Astrocyte (in vitro differentiated cells and primary cell): ENCODE data around the gene FDPS.

Experiments
- EZH2 ChIP-seq: IDR thresholded peaks from 2 replicates; pipeline ENCODE4 v1.6.1; 2012; ENCODE audit warnings: mild to moderate bottlenecking, low read length, inconsistent platforms; ENCODE audit not compliant: insufficient read depth
- TF ChIP-seq, protein P1 (sequence below): IDR thresholded peaks from 2 replicates; pipeline ENCODE4 v1.5.1; 2011; ENCODE audit warnings: low read depth, mild to moderate bottlenecking, inconsistent platforms, low read length, moderate library complexity; ENCODE audit not compliant: insufficient read depth

DNA sequence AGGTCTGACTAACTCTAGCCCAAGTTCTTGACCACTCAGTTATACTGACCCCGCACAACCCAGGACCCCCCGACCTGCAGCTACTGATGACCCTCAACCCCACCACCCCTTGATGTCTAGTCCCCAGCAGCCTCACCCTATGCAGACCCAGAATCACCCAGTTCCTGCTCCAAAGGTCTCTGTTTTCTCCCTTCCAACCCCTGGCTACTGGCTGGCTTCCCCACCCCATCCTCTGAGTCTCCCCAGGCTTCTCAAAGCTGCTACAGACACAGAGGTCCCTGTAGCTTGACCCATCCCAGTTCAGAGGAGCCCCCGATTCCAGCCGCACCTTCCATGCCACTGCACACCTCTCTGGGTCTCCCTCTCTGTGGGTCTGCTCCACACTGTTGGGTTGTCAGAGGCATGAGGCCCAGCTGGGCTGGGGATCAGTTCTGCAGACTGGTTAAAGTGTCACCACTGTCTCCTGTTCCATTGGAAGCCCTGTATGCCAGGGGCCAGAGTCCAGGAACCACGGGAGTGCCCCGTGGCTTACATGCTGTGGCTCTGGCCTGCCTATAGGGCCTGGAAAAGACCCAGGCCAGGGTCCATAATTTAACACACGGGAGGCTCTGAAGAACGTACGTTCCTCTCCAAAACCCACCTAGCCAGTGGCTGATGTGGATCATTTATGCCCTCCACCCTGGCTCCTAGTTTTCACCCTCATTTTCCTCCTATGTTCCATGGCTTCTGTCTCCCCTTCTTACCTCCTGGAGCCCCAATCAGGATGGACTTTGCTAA lies 7.9 kb upstream of the FDPS start:
- TF ChIP-seq, protein P1, sequence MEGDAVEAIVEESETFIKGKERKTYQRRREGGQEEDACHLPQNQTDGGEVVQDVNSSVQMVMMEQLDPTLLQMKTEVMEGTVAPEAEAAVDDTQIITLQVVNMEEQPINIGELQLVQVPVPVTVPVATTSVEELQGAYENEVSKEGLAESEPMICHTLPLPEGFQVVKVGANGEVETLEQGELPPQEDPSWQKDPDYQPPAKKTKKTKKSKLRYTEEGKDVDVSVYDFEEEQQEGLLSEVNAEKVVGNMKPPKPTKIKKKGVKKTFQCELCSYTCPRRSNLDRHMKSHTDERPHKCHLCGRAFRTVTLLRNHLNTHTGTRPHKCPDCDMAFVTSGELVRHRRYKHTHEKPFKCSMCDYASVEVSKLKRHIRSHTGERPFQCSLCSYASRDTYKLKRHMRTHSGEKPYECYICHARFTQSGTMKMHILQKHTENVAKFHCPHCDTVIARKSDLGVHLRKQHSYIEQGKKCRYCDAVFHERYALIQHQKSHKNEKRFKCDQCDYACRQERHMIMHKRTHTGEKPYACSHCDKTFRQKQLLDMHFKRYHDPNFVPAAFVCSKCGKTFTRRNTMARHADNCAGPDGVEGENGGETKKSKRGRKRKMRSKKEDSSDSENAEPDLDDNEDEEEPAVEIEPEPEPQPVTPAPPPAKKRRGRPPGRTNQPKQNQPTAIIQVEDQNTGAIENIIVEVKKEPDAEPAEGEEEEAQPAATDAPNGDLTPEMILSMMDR: no peak
- no peak for TF ChIP-seq EZH2
